Smooth muscle cell (in vitro differentiated cells): ENCODE results near the gene C15orf61. TPM values are rescaled to one million over a fixed set of nuclear protein-coding genes. Genes with fewer than 3 reads are reported as not detected.

ENCODE experiments used
- DNase-seq: peaks from one replicate; lab custom pipeline; 2025; ENCODE audit not compliant: unreplicated experiment; lab: John Stamatoyannopoulos, UW
- H2AFZ ChIP-seq: fragments of 200-600 bp; sonication (generic); 2 replicates; pipeline ENCODE4 v1.6.0; 2016; ENCODE audit warnings: antibody characterized with exemption, low read depth, mild to moderate bottlenecking
- H3F3A ChIP-seq: fragments of 200-600 bp; sonication (generic); 2 replicates; pipeline ENCODE4 v1.6.0; 2017; ENCODE audit warnings: antibody characterized with exemption, low read depth
- H3K27ac ChIP-seq: fragments of 200-600 bp; sonication (generic); 2 replicates; pipeline ENCODE4 v1.5.1; 2016; ENCODE audit warnings: low read depth, mild to moderate bottlenecking
- H3K27me3 ChIP-seq: fragments of 200-600 bp; sonication (generic); 2 replicates; pipeline ENCODE4 v1.6.1; 2016; ENCODE audit warnings: low read depth, mild to moderate bottlenecking
- H3K36me3 ChIP-seq: fragments of 200-600 bp; sonication (generic); 2 replicates; pipeline ENCODE4 v1.5.1; 2016; ENCODE audit warnings: low read depth
- H3K4me1 ChIP-seq: fragments of 200-600 bp; sonication (generic); 2 replicates; pipeline ENCODE4 v1.5.1; 2016; ENCODE audit warnings: low read depth
- H3K4me2 ChIP-seq: fragments of 200-600 bp; sonication (generic); 2 replicates; pipeline ENCODE4 v1.6.0; 2016; ENCODE audit warnings: mild to moderate bottlenecking
- H3K4me3 ChIP-seq: fragments of 200-600 bp; sonication (generic); 2 replicates; pipeline ENCODE4 v1.5.1; 2016; ENCODE audit warnings: mild to moderate bottlenecking
- H3K79me2 ChIP-seq: fragments of 200-600 bp; sonication (generic); 2 replicates; pipeline ENCODE4 v1.6.0; 2016; ENCODE audit warnings: low read depth, mild to moderate bottlenecking
- H3K9ac ChIP-seq: fragments of 200-600 bp; sonication (generic); 2 replicates; pipeline ENCODE4 v1.6.0; 2016; ENCODE audit warnings: low read depth
- H3K9me3 ChIP-seq: fragments of 200-600 bp; sonication (generic); replicated peaks from 2 replicates; pipeline ENCODE4 v1.5.1; 2016; ENCODE audit warnings: low read depth
- H4K20me1 ChIP-seq: fragments of 200-600 bp; sonication (generic); 2 replicates; pipeline ENCODE4 v1.6.0; 2016; ENCODE audit warnings: low read depth
- CTCF ChIP-seq: fragments of 200-600 bp; sonication (generic); IDR thresholded peaks from 2 replicates; pipeline ENCODE4 v1.5.1; 2017; ENCODE audit warnings: borderline replicate concordance, mild to moderate bottlenecking, antibody characterized with exemption; ENCODE audit not compliant: insufficient read depth, poor library complexity, severe bottlenecking
- WGBS: methylation state at CpG from one replicate; pipeline ENCODE4 v1.1.7; 2016; ENCODE audit warnings: low lambda C conversion rate; 5-methylcytosine and 5-hydroxymethylcytosine counted together
- polyA plus RNA-seq: library from polyadenylated mRNA; unstranded; fragments of >200 nt; fragmentation: Nextera tagmentation; extraction: Ambion mirVana; gene quantifications from 2 replicates; pipeline ENCODE4 v1.2.1, GENCODE V29; 2016
- total RNA-seq: library from RNA; depleted of rRNA; stranded (reverse); fragments of >200 nt; gene quantifications from 2 replicates; pipeline ENCODE4 v1.2.3, GENCODE V29; 2014

The C15orf61 gene
- total and polyA plus RNA-seq, 2 experiments from 2014 or later: 5.6 to 8.0 TPM

GRCh38 chr15:67534360-67534759 is 13.4 kb downstream of the C15orf61 start:
- Histone ChIP-seq H3K4me1 (peaks cover 6% of the 10 kb centered on the region), H3K27me3 (no peaks in the 10 kb centered on the region), H3K36me3 (no peaks in the 10 kb centered on the region), H3K4me2 (no peak overlapping the region), H2AFZ (no peak overlapping the region), H3K9me3 (no peaks in the 10 kb centered on the region), H3K79me2 (no peaks in the 10 kb centered on the region), H3F3A (no peaks in the 10 kb centered on the region), H4K20me1 (no peaks in the 10 kb centered on the region), H3K9ac (no peak overlapping the region), H3K27ac (no peak overlapping the region), H3K4me3 (no peak overlapping the region)
- 94% methylated on average over 1 of the region's 1 CpG for WGBS
- TF ChIP-seq CTCF: no peak
- DNase-seq: no peak

DNA sequence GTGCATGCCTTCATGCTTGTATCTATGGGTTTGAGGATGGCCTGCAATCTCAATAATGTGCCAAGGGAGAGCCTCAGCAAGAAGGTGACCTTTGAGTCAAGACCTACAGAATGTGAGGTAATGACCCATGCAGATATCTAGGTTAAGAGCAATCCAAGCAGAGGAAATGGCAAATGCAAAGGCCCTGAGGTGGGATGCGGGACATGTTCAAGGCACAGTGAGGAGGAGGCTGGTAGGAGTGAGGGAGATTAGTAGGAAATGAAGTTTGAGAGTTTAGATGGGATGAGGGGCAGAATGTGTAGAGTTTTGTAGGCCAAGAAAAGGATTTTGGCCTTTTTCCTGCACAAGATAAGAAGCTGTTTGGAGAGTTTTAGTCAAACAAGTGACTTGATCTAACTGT is 16.8 kb downstream of the C15orf61 start:
- Histone ChIP-seq H3K9me3 (no peaks in the 10 kb centered on the region), H2AFZ (no peak overlapping the region), H3K4me2 (no peak overlapping the region), H3K27me3 (no peaks in the 10 kb centered on the region), H3F3A (no peaks in the 10 kb centered on the region), H3K9ac (no peak overlapping the region), H3K36me3 (no peaks in the 10 kb centered on the region), H3K27ac (no peak overlapping the region), H3K79me2 (no peaks in the 10 kb centered on the region), H3K4me3 (no peak overlapping the region), H4K20me1 (no peaks in the 10 kb centered on the region), H3K4me1 (peaks cover 6% of the 10 kb centered on the region)
- 90% methylated on average over 1 of the region's 1 CpG for WGBS
- TF ChIP-seq CTCF: no peak
- DNase-seq: no peak

DNA sequence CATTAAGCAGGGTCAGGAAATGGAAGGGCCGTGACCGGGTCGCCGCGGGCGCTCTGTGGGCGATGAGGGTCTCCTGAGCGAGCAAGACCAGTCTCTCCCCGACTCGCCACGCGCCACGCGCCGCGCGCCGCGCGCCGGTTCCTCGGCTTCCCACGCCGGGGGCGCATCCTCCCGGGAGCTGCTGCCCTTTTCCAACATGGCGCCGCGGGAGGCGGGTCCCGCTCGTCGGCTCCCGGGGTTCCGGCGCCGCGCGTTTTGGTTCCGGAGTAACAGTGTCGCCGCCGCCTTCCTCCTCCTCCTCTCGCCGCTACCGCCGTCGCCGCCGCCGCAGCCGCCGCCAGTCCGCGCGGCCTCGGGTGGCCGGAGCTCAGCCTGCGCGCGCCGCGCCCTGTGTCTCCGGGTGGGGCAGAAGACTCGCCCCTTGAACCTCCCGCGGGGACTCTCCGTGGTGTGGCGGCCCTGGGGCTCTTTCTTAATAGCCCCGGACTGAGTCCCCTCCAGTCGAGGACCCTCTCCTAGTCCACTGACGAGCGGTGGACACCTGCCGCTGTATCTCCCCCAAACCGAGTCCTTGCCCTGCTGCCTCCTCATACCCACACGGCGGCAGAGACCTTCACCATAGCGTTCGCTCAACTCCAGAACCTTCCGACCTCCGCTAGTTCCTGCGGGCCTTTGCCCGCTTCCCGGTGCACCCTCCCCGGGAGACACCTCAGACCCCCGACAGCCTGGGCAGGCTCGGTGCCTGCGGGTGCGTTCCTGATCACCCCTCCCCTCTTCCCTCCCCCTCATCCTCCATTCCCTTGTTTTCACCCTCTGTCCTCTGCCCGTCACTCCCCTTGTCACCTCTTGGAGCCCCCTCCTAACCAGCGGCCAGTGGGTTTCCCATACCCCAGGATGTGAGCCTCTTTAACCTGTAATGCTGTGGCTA is 21.8 kb downstream of the C15orf61 start, which contains the start of gene MAP2K5:
MAP2K5 (plus strand) TSS at position 284 of the 928 bp plus-strand sequence; CDS start at position 917, 633 bp downstream.
- peak; percentile 38 for DNase-seq
- Histone ChIP-seq H3K9me3 (no peaks in the 10 kb centered on the region), H3K4me2 (peak within 1 kb of the TSS; percentile 89), H3K27ac (no peak within 1 kb of the TSS), H3K4me1 (no peaks in the 10 kb centered on the region), H4K20me1 (no peaks in the 10 kb centered on the region), H3F3A (no peaks in the 10 kb centered on the region), H2AFZ (peak within 1 kb of the TSS; percentile 97), H3K36me3 (no peaks in the 10 kb centered on the region), H3K27me3 (no peaks in the 10 kb centered on the region), H3K4me3 (peak within 1 kb of the TSS; percentile 68), H3K9ac (peak within 1 kb of the TSS; percentile 28), H3K79me2 (no peaks in the 10 kb centered on the region)
- WGBS: 2% methylated on average over 65 of the region's 91 CpGs
- TF ChIP-seq CTCF: no peak
